MM.1S (cell line): ENCODE results near the gene LUC7L.
"Not testable (repeated sequence)": the region's sequence is repeated elsewhere in the genome, so short reads cannot be mapped to it uniquely, and the experiment has no call there.

ENCODE experiments used
- DNase-seq: peaks from one replicate; pipeline ENCODE4 v3.0.0-alpha.2; 2015
- H2AFZ ChIP-seq: fragments of 300-600 bp; sonication (generic); 2 replicates; pipeline ENCODE4 v1.6.0; 2016; ENCODE audit warnings: antibody characterized with exemption, low read length
- H3F3A ChIP-seq: fragments of 300-600 bp; sonication (generic); 2 replicates; pipeline ENCODE4 v1.6.1; 2016; ENCODE audit warnings: mild to moderate bottlenecking, antibody characterized with exemption, low read length, moderate library complexity, mixed read lengths; ENCODE audit not compliant: insufficient read depth
- H3K27ac ChIP-seq: fragments of 300-600 bp; sonication (generic); 2 replicates; pipeline ENCODE4 v1.5.1; 2016; ENCODE audit warnings: mild to moderate bottlenecking, low read length
- H3K27me3 ChIP-seq: fragments of 300-600 bp; sonication (generic); replicated peaks from 2 replicates; pipeline ENCODE4 v1.6.0; 2016; ENCODE audit warnings: low read length; ENCODE audit not compliant: insufficient read depth
- H3K36me3 ChIP-seq: fragments of 300-600 bp; sonication (generic); replicated peaks from 2 replicates; pipeline ENCODE4 v1.6.1; 2016; ENCODE audit warnings: mild to moderate bottlenecking, low read length, mixed read lengths; ENCODE audit not compliant: insufficient read depth
- H3K4me1 ChIP-seq: fragments of 300-600 bp; sonication (generic); 2 replicates; pipeline ENCODE4 v1.6.1; 2016; ENCODE audit warnings: low read length, mixed read lengths
- H3K4me2 ChIP-seq: fragments of 300-600 bp; sonication (generic); 2 replicates; pipeline ENCODE4 v1.6.0; 2016; ENCODE audit warnings: low read depth, low read length
- H3K4me3 ChIP-seq: fragments of 300-600 bp; sonication (generic); 2 replicates; pipeline ENCODE4 v1.5.1; 2016; ENCODE audit warnings: low read length, mixed read lengths
- H3K79me2 ChIP-seq: fragments of 300-600 bp; sonication (generic); 2 replicates; pipeline ENCODE4 v1.6.1; 2016; ENCODE audit warnings: mixed run types, low read length, mixed read lengths
- H3K9ac ChIP-seq: fragments of 300-600 bp; sonication (generic); 2 replicates; pipeline ENCODE4 v1.6.1; 2016; ENCODE audit warnings: low read length, mixed read lengths
- H3K9me2 ChIP-seq: fragments of 300-600 bp; sonication (generic); replicated peaks from 2 replicates; pipeline ENCODE4 v1.6.1; 2016; ENCODE audit warnings: mild to moderate bottlenecking, low read length, mixed read lengths; ENCODE audit not compliant: insufficient read depth
- H3K9me3 ChIP-seq: fragments of 300-600 bp; sonication (generic); replicated peaks from 2 replicates; pipeline ENCODE4 v1.6.1; 2016; ENCODE audit warnings: mild to moderate bottlenecking, low read length, mixed read lengths; ENCODE audit not compliant: insufficient read depth
- H4K20me1 ChIP-seq: fragments of 300-600 bp; sonication (generic); 2 replicates; pipeline ENCODE4 v1.6.1; 2016; ENCODE audit warnings: mild to moderate bottlenecking, low read length, moderate library complexity, mixed read lengths; ENCODE audit not compliant: insufficient read depth
- EZH2 ChIP-seq: fragments of 300-600 bp; sonication (generic); optimal IDR thresholded peaks from 2 replicates; pipeline ENCODE3; 2017; ENCODE audit warnings: low read depth, mild to moderate bottlenecking, antibody characterized with exemption, low read length, mixed read lengths
- EZH2phosphoT487 ChIP-seq: fragments of 300-600 bp; sonication (generic); IDR thresholded peaks from 2 replicates; pipeline ENCODE4 v1.6.1; 2018; ENCODE audit warnings: antibody characterized with exemption, low read length
- TF ChIP-seq, protein P1 (sequence below): fragments of 300-600 bp; sonication (generic); IDR thresholded peaks from 2 replicates; pipeline ENCODE4 v1.5.1; 2016; ENCODE audit warnings: antibody characterized with exemption, low read length, mixed read lengths

The LUC7L gene

DNA sequence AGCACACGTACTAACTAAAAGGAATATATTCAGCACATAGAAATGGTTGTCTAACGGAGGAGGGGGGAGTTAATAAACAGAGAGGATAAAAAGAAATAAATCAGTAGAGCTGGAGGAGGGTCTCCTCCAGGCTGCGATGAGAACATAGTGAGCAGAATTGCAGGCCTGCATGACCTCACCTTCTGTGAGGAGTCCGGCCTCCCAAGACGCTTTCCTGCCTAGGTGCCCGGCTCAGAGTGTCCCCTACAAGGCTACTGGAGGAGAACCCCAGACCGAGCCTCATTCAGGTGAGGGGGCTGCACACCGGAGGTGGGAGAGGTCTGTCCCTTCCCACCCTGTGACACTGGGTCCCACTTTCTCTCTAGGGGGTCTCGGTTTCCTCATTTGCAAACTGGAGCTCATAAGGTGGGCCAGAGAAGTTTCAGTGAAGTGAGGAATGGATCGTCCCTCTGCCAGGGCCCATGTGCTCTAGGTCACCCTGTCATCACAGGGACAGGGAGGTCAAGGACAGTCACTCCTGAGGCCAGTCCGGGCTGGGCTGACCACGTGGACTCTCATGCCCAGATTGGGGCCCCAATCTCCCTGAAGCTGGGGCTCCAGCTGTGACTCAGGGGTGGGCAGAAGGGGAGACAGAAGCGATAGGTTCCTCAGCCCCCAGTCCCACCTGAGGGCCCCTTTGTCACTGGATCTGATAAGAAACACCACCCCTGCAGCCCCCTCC, 66.8 kb downstream of the LUC7L start:
- TF ChIP-seq, protein P1, sequence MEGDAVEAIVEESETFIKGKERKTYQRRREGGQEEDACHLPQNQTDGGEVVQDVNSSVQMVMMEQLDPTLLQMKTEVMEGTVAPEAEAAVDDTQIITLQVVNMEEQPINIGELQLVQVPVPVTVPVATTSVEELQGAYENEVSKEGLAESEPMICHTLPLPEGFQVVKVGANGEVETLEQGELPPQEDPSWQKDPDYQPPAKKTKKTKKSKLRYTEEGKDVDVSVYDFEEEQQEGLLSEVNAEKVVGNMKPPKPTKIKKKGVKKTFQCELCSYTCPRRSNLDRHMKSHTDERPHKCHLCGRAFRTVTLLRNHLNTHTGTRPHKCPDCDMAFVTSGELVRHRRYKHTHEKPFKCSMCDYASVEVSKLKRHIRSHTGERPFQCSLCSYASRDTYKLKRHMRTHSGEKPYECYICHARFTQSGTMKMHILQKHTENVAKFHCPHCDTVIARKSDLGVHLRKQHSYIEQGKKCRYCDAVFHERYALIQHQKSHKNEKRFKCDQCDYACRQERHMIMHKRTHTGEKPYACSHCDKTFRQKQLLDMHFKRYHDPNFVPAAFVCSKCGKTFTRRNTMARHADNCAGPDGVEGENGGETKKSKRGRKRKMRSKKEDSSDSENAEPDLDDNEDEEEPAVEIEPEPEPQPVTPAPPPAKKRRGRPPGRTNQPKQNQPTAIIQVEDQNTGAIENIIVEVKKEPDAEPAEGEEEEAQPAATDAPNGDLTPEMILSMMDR: no peak
- H3K9me3 ChIP-seq: no peaks in the 10 kb centered on the region
- peaks cover 66% of the 10 kb centered on the region for H3K27me3 ChIP-seq
- H2AFZ ChIP-seq: no peak overlapping the region
- H3K4me2 ChIP-seq: no peak overlapping the region
- DNase-seq: no peak
- H3K79me2 ChIP-seq: no peaks in the 10 kb centered on the region
- H3K27ac ChIP-seq: no peak overlapping the region
- H3K4me1 ChIP-seq: no peaks in the 10 kb centered on the region
- H3K9me2 ChIP-seq: no peaks in the 10 kb centered on the region
- H3F3A ChIP-seq: no peaks in the 10 kb centered on the region
- no peak overlapping the region for H3K4me3 ChIP-seq
- H4K20me1 ChIP-seq: no peaks in the 10 kb centered on the region
- H3K9ac ChIP-seq: no peak overlapping the region
- H3K36me3 ChIP-seq: no peaks in the 10 kb centered on the region

DNA sequence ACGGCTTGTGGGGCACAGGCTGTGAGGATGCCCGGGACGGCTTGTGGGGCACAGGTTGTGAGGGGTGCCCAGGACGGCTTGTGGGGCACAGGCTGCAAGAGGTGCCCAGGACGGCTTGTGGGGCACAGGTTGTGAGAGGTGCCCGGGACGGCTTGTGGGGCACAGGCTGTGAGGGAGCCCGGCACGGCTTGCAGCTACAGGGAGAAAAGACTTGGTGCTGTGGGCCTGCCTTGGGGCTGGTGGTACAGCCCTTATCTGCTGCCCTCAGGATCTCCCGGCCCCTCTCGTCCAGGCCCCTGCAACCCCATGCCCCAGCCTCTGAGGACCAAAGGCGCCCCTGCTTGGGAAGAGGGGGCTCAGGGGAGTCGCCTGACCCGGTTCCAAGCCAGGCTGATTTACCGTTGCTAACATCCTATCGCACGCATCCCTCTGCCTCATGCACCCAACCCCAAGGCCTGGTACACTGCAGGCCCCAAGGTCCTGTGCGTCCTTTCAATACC, 68.5 kb downstream of the LUC7L start:
- Histone ChIP-seq H3K4me1 (no peaks in the 10 kb centered on the region), H3K9me2 (no peaks in the 10 kb centered on the region), H3K9ac (no peak overlapping the region), H3K27me3 (peaks cover 59% of the 10 kb centered on the region), H3K4me2 (no peak overlapping the region), H3K4me3 (no peak overlapping the region), H3K36me3 (no peaks in the 10 kb centered on the region), H3K9me3 (no peaks in the 10 kb centered on the region), H3K79me2 (no peaks in the 10 kb centered on the region), H2AFZ (no peak overlapping the region), H4K20me1 (no peaks in the 10 kb centered on the region), H3K27ac (no peak overlapping the region), H3F3A (no peaks in the 10 kb centered on the region)
- no peak for DNase-seq
- TF ChIP-seq, protein P1: no peak

DNA sequence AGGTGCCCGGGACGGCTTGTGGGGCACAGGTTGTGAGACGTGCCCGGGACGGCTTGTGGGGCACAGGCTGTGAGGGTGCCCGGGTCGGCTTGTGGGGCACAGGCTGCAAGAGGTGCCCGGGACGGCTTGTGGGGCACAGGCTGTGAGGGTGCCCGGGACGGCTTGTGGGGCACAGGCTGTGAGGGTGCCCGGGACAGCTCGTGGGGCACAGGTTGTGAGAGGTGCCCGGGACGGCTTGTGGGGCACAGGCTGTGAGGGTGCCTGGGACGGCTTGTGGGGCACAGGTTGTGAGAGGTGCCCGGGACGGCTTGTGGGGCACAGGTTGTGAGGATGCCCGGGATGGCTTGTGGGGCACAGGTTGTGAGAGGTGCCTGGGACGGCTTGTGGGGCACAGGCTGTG, 69.0 kb downstream of the LUC7L start:
- H3K4me2 ChIP-seq, H3K36me3 ChIP-seq, H3F3A ChIP-seq, H3K79me2 ChIP-seq, DNase-seq, H3K4me3 ChIP-seq, H3K9ac ChIP-seq, H3K9me3 ChIP-seq, H3K4me1 ChIP-seq, H3K9me2 ChIP-seq, H2AFZ ChIP-seq, H3K27ac ChIP-seq, H4K20me1 ChIP-seq: not testable (repeated sequence)
- H3K27me3 ChIP-seq: peaks cover 54% of the 10 kb centered on the region

DNA sequence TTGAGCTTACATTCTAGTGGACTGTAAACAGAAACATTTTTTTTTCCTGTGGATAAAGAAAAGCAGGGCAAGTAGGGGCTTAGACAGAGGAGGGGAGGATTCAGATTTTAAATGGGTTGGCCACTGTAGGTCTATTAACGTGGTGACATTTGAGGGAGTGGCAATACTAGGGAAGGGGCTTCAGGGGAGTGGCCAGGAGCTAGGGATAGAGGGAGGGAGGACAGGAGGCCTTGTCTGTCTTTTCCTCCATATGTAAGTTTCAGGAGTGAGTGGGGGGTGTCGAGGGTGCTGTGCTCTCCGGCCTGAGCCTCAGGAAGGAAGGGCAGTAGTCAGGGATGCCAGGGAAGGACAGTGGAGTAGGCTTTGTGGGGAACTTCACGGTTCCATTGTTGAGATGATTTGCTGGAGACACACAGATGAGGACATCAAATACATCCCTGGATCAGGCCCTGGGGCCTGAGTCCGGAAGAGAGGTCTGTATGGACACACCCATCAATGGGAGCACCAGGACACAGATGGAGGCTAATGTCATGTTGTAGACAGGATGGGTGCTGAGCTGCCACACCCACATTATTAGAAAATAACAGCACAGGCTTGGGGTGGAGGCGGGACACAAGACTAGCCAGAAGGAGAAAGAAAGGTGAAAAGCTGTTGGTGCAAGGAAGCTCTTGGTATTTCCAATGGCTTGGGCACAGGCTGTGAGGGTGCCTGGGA, 70.0 kb downstream of the LUC7L start:
- H3K9ac ChIP-seq: no peak overlapping the region
- H4K20me1 ChIP-seq: no peaks in the 10 kb centered on the region
- no peaks in the 10 kb centered on the region for H3F3A ChIP-seq
- H3K27ac ChIP-seq: no peak overlapping the region
- no peak for DNase-seq
- no peaks in the 10 kb centered on the region for H3K4me1 ChIP-seq
- H3K36me3 ChIP-seq: no peaks in the 10 kb centered on the region
- no peak overlapping the region for H2AFZ ChIP-seq
- H3K27me3 ChIP-seq: peaks cover 60% of the 10 kb centered on the region
- no peaks in the 10 kb centered on the region for H3K9me3 ChIP-seq
- TF ChIP-seq EZH2: no peak
- no peak for TF ChIP-seq EZH2phosphoT487
- TF ChIP-seq, protein P1: no peak
- H3K4me2 ChIP-seq: no peak overlapping the region
- no peak overlapping the region for H3K4me3 ChIP-seq
- H3K79me2 ChIP-seq: no peaks in the 10 kb centered on the region
- H3K9me2 ChIP-seq: no peaks in the 10 kb centered on the region
